Thyroid gland (tissue), 4 donors: ENCODE measurements around the gene PGK1. TPM values are rescaled to one million over a fixed set of nuclear protein-coding genes. Genes with fewer than 3 reads are reported as not detected.

Experiments used
- DNase-seq, 2 donors: peaks; one replicate each; pipeline ENCODE4 v3.0.0-alpha.2; 2019
- H3K27ac ChIP-seq, 3 donors: fragments of 200-600 bp; sonication (generic); 1 replicate in 2 of 3; 2 replicates in 1 of 3; pipeline ENCODE4 v1.5.1; 2016 to 2019; ENCODE audit warnings: mild to moderate bottlenecking in 1 of 3, moderate library complexity in 1 of 3
- H3K27me3 ChIP-seq: fragments of 200-600 bp; sonication (generic); one replicate; pipeline ENCODE4 v1.5.1; 2019
- H3K36me3 ChIP-seq, 2 donors: fragments of 200-600 bp; sonication (generic); one replicate each; pipeline ENCODE4 v1.5.1; 2016 to 2019
- H3K4me1 ChIP-seq, 2 donors: fragments of 200-600 bp; sonication (generic); one replicate each; pipeline ENCODE4 v1.5.1; 2017 to 2019
- H3K4me3 ChIP-seq, 3 donors: fragments of 200-600 bp; sonication (generic); replicated peaks in 1 of 3; 1 replicate in 2 of 3; 2 replicates in 1 of 3; pipeline ENCODE4 v1.5.1; 2016; ENCODE audit warnings: mild to moderate bottlenecking in 1 of 3
- H3K9me3 ChIP-seq: fragments of 200-600 bp; sonication (generic); one replicate; pipeline ENCODE4 v1.5.1; 2017
- POLR2A ChIP-seq, 2 donors: fragments of 450-650 bp; IDR thresholded peaks; one replicate each; pipeline ENCODE4 v1.6.1; 2017; ENCODE audit warnings: antibody characterized with exemption in 2 of 2, mild to moderate bottlenecking in 2 of 2, moderate library complexity in 1 of 2
- WGBS, 2 donors: methylation state at CpG; one replicate each; pipeline ENCODE4 v1.1.5; 2017; 5-methylcytosine and 5-hydroxymethylcytosine counted together
- intact Hi-C: fragments of 100-400 bp; cut with DNase I; formaldehyde crosslinking; loops from one replicate; pipeline ENCODE4 v1.15.1; 2023
- total RNA-seq, 4 donors: library from RNA; depleted of rRNA; stranded (reverse); fragments of >200 nt; gene quantifications; one replicate each; pipeline ENCODE4 v1.2.3, GENCODE V29; 2016
- TF ChIP-seq, protein P1 (sequence below), 6 experiments: fragments of 200-600 bp in 3 of 6; fragments of 450-650 bp in 3 of 6; sonication (generic) in 3 of 6; IDR thresholded peaks; one replicate each; pipeline ENCODE4 v1.5.1; 2016 to 2019; ENCODE audit warnings: antibody characterized with exemption in 6 of 6, mild to moderate bottlenecking in 2 of 6, inconsistent platforms in 1 of 6, moderate library complexity in 1 of 6

PGK1 gene
- total RNA-seq, 4 donors from 2014 or later = 110 to 252 (median 197) TPM

DNA sequence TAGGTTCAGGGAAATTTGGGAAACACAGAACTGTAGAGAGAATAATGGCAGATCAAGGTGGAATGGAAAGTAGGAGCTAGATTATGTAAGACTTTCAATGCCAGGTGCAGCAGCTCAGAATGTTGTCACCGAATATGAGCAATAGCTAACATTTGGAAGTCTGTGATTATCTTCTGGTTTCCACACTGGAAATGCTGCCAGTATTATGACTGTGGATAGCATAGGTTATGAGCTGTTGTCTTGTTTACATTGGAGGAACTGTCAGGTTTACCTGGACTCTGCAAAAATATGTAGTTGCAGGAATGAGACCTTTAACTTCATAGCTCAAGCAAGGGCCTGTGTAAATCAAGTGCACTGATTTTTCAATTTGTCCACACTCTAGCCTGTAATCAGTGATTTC, 61.4 kb downstream of the PGK1 start:
- H3K4me3 ChIP-seq = no peak overlapping the region
- intact Hi-C loops = no loop called here
- H3K36me3 ChIP-seq = no peaks in the 10 kb centered on the region
- H3K27me3 ChIP-seq = no peaks in the 10 kb centered on the region
- H3K4me1 ChIP-seq = no peaks in the 10 kb centered on the region
- DNase-seq = no peak
- no peak for TF ChIP-seq POLR2A (IDR thresholded peaks at IDR 0.05)
- TF ChIP-seq, protein P1, sequence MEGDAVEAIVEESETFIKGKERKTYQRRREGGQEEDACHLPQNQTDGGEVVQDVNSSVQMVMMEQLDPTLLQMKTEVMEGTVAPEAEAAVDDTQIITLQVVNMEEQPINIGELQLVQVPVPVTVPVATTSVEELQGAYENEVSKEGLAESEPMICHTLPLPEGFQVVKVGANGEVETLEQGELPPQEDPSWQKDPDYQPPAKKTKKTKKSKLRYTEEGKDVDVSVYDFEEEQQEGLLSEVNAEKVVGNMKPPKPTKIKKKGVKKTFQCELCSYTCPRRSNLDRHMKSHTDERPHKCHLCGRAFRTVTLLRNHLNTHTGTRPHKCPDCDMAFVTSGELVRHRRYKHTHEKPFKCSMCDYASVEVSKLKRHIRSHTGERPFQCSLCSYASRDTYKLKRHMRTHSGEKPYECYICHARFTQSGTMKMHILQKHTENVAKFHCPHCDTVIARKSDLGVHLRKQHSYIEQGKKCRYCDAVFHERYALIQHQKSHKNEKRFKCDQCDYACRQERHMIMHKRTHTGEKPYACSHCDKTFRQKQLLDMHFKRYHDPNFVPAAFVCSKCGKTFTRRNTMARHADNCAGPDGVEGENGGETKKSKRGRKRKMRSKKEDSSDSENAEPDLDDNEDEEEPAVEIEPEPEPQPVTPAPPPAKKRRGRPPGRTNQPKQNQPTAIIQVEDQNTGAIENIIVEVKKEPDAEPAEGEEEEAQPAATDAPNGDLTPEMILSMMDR (IDR thresholded peaks at IDR 0.05) = no peak
- H3K9me3 ChIP-seq = no peaks in the 10 kb centered on the region
- H3K27ac ChIP-seq = no peak overlapping the region
- 38 to 58% methylated on average over 1 of the region's 1 CpG for WGBS, 2 donors

- intact Hi-C loops = no loop called here
- TF ChIP-seq POLR2A (IDR thresholded peaks at IDR 0.05) = no peak
- TF ChIP-seq, protein P1 (IDR thresholded peaks at IDR 0.05) = no peak
- DNase-seq = no peak
Measured at GRCh38 chrX:78168065-78168464, 64.0 kb downstream of the PGK1 start.

More at GRCh38 chrX:78168065-78168464, 64.0 kb downstream of the PGK1 start:
- Histone ChIP-seq H3K36me3 (no peaks in the 10 kb centered on the region), H3K27ac (no peak overlapping the region), H3K4me1 (no peaks in the 10 kb centered on the region), H3K27me3 (no peaks in the 10 kb centered on the region), H3K9me3 (no peaks in the 10 kb centered on the region), H3K4me3 (no peak overlapping the region)

Other genes starting within 250 kb of the PGK1 start
- 100 to 1,000 TPM in 3 of 4 donors, 10 to 100 TPM in 1; 85.1 to 156 (median 109) TPM for gene MAGT1, start 208.8 kb upstream of the PGK1 start, total RNA-seq
- gene COX7B, start 204.8 kb upstream of the PGK1 start, total RNA-seq = 100 to 1,000 TPM; 283 to 627 (median 563) TPM
- gene ATP7A, start 193.6 kb upstream of the PGK1 start, total RNA-seq = 10 to 100 TPM; 11.4 to 22.9 (median 14.4) TPM
- not detected for gene PGAM4, start 134.6 kb upstream of the PGK1 start, total RNA-seq
- 10 to 100 TPM; 23.0 to 35.2 (median 25.9) TPM for gene TAF9B, start 35.4 kb downstream of the PGK1 start, total RNA-seq
- gene CYSLTR1, start 223.4 kb downstream of the PGK1 start, total RNA-seq = 1 to 10 TPM; 1.2 to 6.3 (median 2.5) TPM